B cell (primary cell): ENCODE results near the gene GPR146. TPM values are rescaled to one million over a fixed set of nuclear protein-coding genes. Genes with fewer than 3 reads are reported as not detected.

Experiments used
- ATAC-seq: fragments of 200-7000 bp; cut with Tn5 transposase; one replicate; pipeline ENCODE4 v1.10.0; 2021; ENCODE audit warnings: low read depth, mild to moderate bottlenecking, moderate number of reproducible peaks, moderate library complexity
- CTCF ChIA-PET: fragments of 350-600 bp; sonication (Branson Sonifier 250); formaldehyde crosslinking; loops from one replicate; lab custom pipeline; 2021; ENCODE audit warnings: antibody characterized with exemption, inconsistent platforms; lab: Charles Lee
- POLR2A ChIA-PET: fragments of 350-600 bp; sonication (Branson Sonifier 250); formaldehyde crosslinking; loops from one replicate; lab custom pipeline; 2021; ENCODE audit warnings: antibody characterized with exemption; lab: Charles Lee
- DNase-seq: peaks from one replicate; pipeline ENCODE4 v3.0.0; 2013
- H2AFZ ChIP-seq: 2 replicates; pipeline ENCODE4 v1.6.1; 2012; ENCODE audit warnings: mild to moderate bottlenecking, low read depth, low read length; ENCODE audit not compliant: insufficient read depth, poor library complexity, severe bottlenecking
- H3K27ac ChIP-seq, 2 donors: 1 replicate in 1 of 2; 2 replicates in 1 of 2; pipeline ENCODE4 v1.5.1; 2012 to 2013; ENCODE audit warnings: low read length in 2 of 2, mild to moderate bottlenecking in 2 of 2, moderate library complexity in 1 of 2
- H3K27me3 ChIP-seq, 4 experiments: fragments of 200-600 bp in 1 of 4; sonication (generic) in 1 of 4; replicated peaks in 1 of 4; 1 replicate in 2 of 4; 2 replicates in 2 of 4; pipeline versions ENCODE4 v1.6.1 to v1.7.0; 2013 to 2016; ENCODE audit warnings: low read length in 3 of 4, mild to moderate bottlenecking in 2 of 4, mixed read lengths in 1 of 4, moderate library complexity in 1 of 4; ENCODE audit not compliant: insufficient read depth in 4 of 4, control insufficient read depth in 3 of 4; ENCODE audit errors: control extremely low read depth in 1 of 4
- H3K36me3 ChIP-seq, 2 experiments: replicated peaks in 1 of 2; 1 replicate in 1 of 2; 2 replicates in 1 of 2; pipeline versions ENCODE4 v1.6.1 to v1.7.1; 2013; ENCODE audit warnings: low read length in 1 of 2; ENCODE audit not compliant: insufficient read depth in 2 of 2, control insufficient read depth in 1 of 2; ENCODE audit errors: control extremely low read depth in 1 of 2, extremely low read depth in 1 of 2
- H3K4me1 ChIP-seq, 2 donors: fragments of 200-600 bp in 1 of 2; sonication (generic) in 1 of 2; 1 replicate in 1 of 2; 2 replicates in 1 of 2; pipeline versions ENCODE4 v1.5.1 to v1.6.1; 2013 to 2017; ENCODE audit warnings: low read length in 2 of 2; ENCODE audit not compliant: control insufficient read depth in 2 of 2, insufficient read depth in 2 of 2
- H3K4me2 ChIP-seq: replicated peaks from 2 replicates; pipeline ENCODE3; 2012; ENCODE audit warnings: mild to moderate bottlenecking, low read depth, low read length; ENCODE audit not compliant: poor library complexity, severe bottlenecking
- H3K4me3 ChIP-seq, 5 experiments: fragments of 200-600 bp in 1 of 5; sonication (generic) in 1 of 5; 1 replicate in 3 of 5; 2 replicates in 2 of 5; pipeline versions ENCODE4 v1.5.1 to v1.7.0; 2011 to 2016; ENCODE audit warnings: low read length in 4 of 5, mild to moderate bottlenecking in 4 of 5, low read depth in 2 of 5, control low read depth in 1 of 5, moderate library complexity in 1 of 5; ENCODE audit not compliant: insufficient read depth in 1 of 5; ENCODE audit errors: control extremely low read depth in 1 of 5, extremely low read depth in 1 of 5
- H3K79me2 ChIP-seq: fragments of 200-600 bp; sonication (generic); one replicate; pipeline ENCODE4 v1.6.0; 2016; ENCODE audit warnings: low read length; ENCODE audit not compliant: control insufficient read depth, insufficient read depth
- H3K9ac ChIP-seq: fragments of 200-600 bp; sonication (generic); 2 replicates; pipeline ENCODE4 v1.6.1; 2017; ENCODE audit warnings: mild to moderate bottlenecking, low read length, moderate library complexity
- H3K9me3 ChIP-seq, 3 donors: one replicate each; pipeline versions ENCODE4 v1.6.1 to v1.7.1; 2013; ENCODE audit warnings: low read length in 2 of 3; ENCODE audit not compliant: control insufficient read depth in 2 of 3, insufficient read depth in 1 of 3; ENCODE audit errors: control extremely low read depth in 1 of 3
- H4K20me1 ChIP-seq: 2 replicates; pipeline ENCODE4 v1.6.0; 2012; ENCODE audit warnings: mild to moderate bottlenecking, low read length; ENCODE audit not compliant: insufficient read depth, control insufficient read depth, poor library complexity, severe bottlenecking
- H3K27ac Mint-ChIP-seq: one replicate; pipeline ENCODE4 v1.8.0; 2021; ENCODE audit warnings: mixed read lengths
- H3K27me3 Mint-ChIP-seq: one replicate; pipeline ENCODE4 v1.8.0; 2021; ENCODE audit warnings: mixed read lengths
- H3K4me1 Mint-ChIP-seq: one replicate; pipeline ENCODE4 v1.8.0; 2021; ENCODE audit warnings: mixed read lengths
- H3K4me3 Mint-ChIP-seq: one replicate; pipeline ENCODE4 v1.8.0; 2021; ENCODE audit warnings: mixed read lengths
- H3K9me3 Mint-ChIP-seq: one replicate; pipeline ENCODE4 v1.8.0; 2022; ENCODE audit warnings: mixed read lengths; ENCODE audit not compliant: insufficient read depth
- CTCF ChIP-seq: fragments of 200-600 bp; IDR thresholded peaks from one replicate; pipeline ENCODE4 v1.8.0; 2022; ENCODE audit warnings: antibody characterized with exemption, mild to moderate bottlenecking
- EZH2 ChIP-seq: IDR thresholded peaks from 2 replicates; pipeline ENCODE4 v1.6.1; 2012; ENCODE audit warnings: borderline replicate concordance, low read depth, mild to moderate bottlenecking, moderate library complexity, low read length; ENCODE audit not compliant: insufficient read depth, poor library complexity, severe bottlenecking
- WGBS: methylation state at CpG from one replicate; pipeline ENCODE4 v1.1.5; 2013; ENCODE audit warnings: missing lambda C conversion rate; ENCODE audit not compliant: insufficient coverage; 5-methylcytosine and 5-hydroxymethylcytosine counted together
- intact Hi-C: fragments of 100-400 bp; cut with micrococcal nuclease; formaldehyde crosslinking; loops from one replicate; pipeline ENCODE4 v1.10.0; 2022
- polyA plus RNA-seq: library from polyadenylated mRNA; depleted of rRNA; stranded (reverse); fragments of >200 nt; gene quantifications from 2 replicates; pipeline ENCODE4 v1.2.3, GENCODE V29; 2012
- total RNA-seq, 2 donors: library from RNA; stranded (reverse); fragments of 120-200 nt in 1 of 2; gene quantifications; 1 replicate in 1 of 2; 2 replicates in 1 of 2; pipeline versions ENCODE4 v1.2.3 to v1.2.4, GENCODE V29; 2013 to 2022

The GPR146 gene
- total and polyA plus RNA-seq, 2 donors (not counting 1 experiment from before 2014, with no cell fraction given) = 4.2 to 45.4 TPM

- Mint-ChIP-seq H3K4me3 (no peak overlapping the region), H3K4me1 (peaks cover 16% of the 10 kb centered on the region), H3K27me3 (no peaks in the 10 kb centered on the region), H3K9me3 (no peaks in the 10 kb centered on the region), H3K27ac (no peak overlapping the region)
- ATAC-seq (no peak), DNase-seq (no peak)
- 91% methylated on average over 16 of the region's 16 CpGs for WGBS
- H3K4me2 ChIP-seq = no peak overlapping the region
- H3K4me1 ChIP-seq = peaks cover 13 to 20% of the 10 kb centered on the region in 2 donors
- peaks cover 10% of the 10 kb centered on the region for H4K20me1 ChIP-seq
- intact Hi-C loops = no loop called here
- no peak overlapping the region for H3K27ac ChIP-seq
- ChIA-PET POLR2A (interaction anchor here (0.5 to 0.7 kb wide), 2 partner anchors 20 to 46 kb away, joined by 3 read pairs; no protein-coding TSS in a partner anchor), CTCF (interaction anchor here (1.2 to 1.7 kb wide), 3 partner anchors 25 to 47 kb away, joined by 4 to 5 read pairs (median 4); no protein-coding TSS in a partner anchor)
- H2AFZ ChIP-seq = no peak overlapping the region
- H3K36me3 ChIP-seq = no peaks in the 10 kb centered on the region
- no peak overlapping the region for H3K9ac ChIP-seq
- no peak for TF ChIP-seq CTCF
- TF ChIP-seq EZH2 = no peak
- H3K79me2 ChIP-seq = peaks cover 9% of the 10 kb centered on the region
- no peak overlapping the region for H3K4me3 ChIP-seq
- H3K9me3 ChIP-seq = no peaks in the 10 kb centered on the region
- peaks cover 0 to 2% (median 0%) of the 10 kb centered on the region in 4 experiments for H3K27me3 ChIP-seq
These were observed 3.6 kb upstream of the GPR146 start for GRCh38 chr7:1040790-1041189.
